HEK293 (cell line): ENCODE measurements around the gene RASA4.
"Not testable (repeated sequence)": the region's sequence is repeated elsewhere in the genome, so short reads cannot be mapped to it uniquely, and the experiment has no call there.

ENCODE experiments used
- CTCF ChIP-seq: fragments of 450-650 bp; formaldehyde crosslinking; IDR thresholded peaks from 2 replicates; pipeline ENCODE4 v1.5.1; 2016; ENCODE audit warnings: missing biosample characterization, missing genetic modification characterization
- KLF1 ChIP-seq: fragments of 450-650 bp; formaldehyde crosslinking; IDR thresholded peaks from 2 replicates; pipeline ENCODE4 v1.5.1; 2016; ENCODE audit warnings: missing biosample characterization, missing genetic modification characterization
- KLF16 ChIP-seq: fragments of 450-650 bp; formaldehyde crosslinking; IDR thresholded peaks from 2 replicates; pipeline ENCODE4 v1.5.1; 2017; ENCODE audit warnings: missing biosample characterization, missing genetic modification characterization
- MYNN ChIP-seq: fragments of 450-650 bp; formaldehyde crosslinking; IDR thresholded peaks from 2 replicates; pipeline ENCODE4 v1.5.1; 2016; ENCODE audit warnings: missing biosample characterization, missing genetic modification characterization, borderline replicate concordance
- YY1 ChIP-seq: fragments of 450-650 bp; formaldehyde crosslinking; IDR thresholded peaks from 2 replicates; pipeline ENCODE4 v1.5.1; 2018; ENCODE audit warnings: missing biosample characterization, missing genetic modification characterization
- YY2 ChIP-seq: fragments of 450-650 bp; formaldehyde crosslinking; IDR thresholded peaks from 2 replicates; pipeline ENCODE4 v1.5.1; 2016; ENCODE audit warnings: missing biosample characterization, missing genetic modification characterization
- ZBTB11 ChIP-seq: fragments of 450-650 bp; formaldehyde crosslinking; conservative IDR thresholded peaks from 2 replicates; pipeline ENCODE4 v1.5.1; 2016; ENCODE audit warnings: low read depth, missing biosample characterization, missing genetic modification characterization
- ZNF121 ChIP-seq: fragments of 450-650 bp; formaldehyde crosslinking; IDR thresholded peaks from 2 replicates; pipeline ENCODE4 v1.5.1; 2016; ENCODE audit warnings: missing biosample characterization, missing genetic modification characterization
- ZNF155 ChIP-seq: fragments of 450-650 bp; formaldehyde crosslinking; IDR thresholded peaks from 2 replicates; pipeline ENCODE4 v1.5.1; 2016; ENCODE audit warnings: missing biosample characterization, missing genetic modification characterization
- ZNF202 ChIP-seq: fragments of 450-650 bp; formaldehyde crosslinking; IDR thresholded peaks from 2 replicates; pipeline ENCODE4 v1.5.1; 2016; ENCODE audit warnings: missing biosample characterization, missing genetic modification characterization, borderline replicate concordance
- ZNF398 ChIP-seq: fragments of 450-650 bp; formaldehyde crosslinking; IDR thresholded peaks from 2 replicates; pipeline ENCODE4 v1.5.1; 2017; ENCODE audit warnings: missing biosample characterization, missing genetic modification characterization
- ZNF692 ChIP-seq: fragments of 450-650 bp; formaldehyde crosslinking; IDR thresholded peaks from 2 replicates; pipeline ENCODE4 v1.5.1; 2016; ENCODE audit warnings: missing biosample characterization, missing genetic modification characterization
- ZSCAN18 ChIP-seq: fragments of 450-650 bp; formaldehyde crosslinking; IDR thresholded peaks from 2 replicates; pipeline ENCODE4 v1.5.1; 2016; ENCODE audit warnings: missing biosample characterization, missing genetic modification characterization

GRCh38 chr7:102527822-102528793, 88.4 kb downstream of the RASA4 start:
- TF ChIP-seq MYNN (tag by site-specific recombination); ZNF398 (tag by site-specific recombination); ZNF692 (tag by site-specific recombination); YY1; CTCF (tag by site-specific recombination); ZBTB11 (tag by site-specific recombination); ZNF202 (tag by site-specific recombination); ZNF155 (tag by site-specific recombination); ZSCAN18 (tag by site-specific recombination); KLF16; ZNF121 (tag by site-specific recombination); KLF1 (tag by site-specific recombination); YY2 (tag by site-specific recombination): not testable (repeated sequence)
